ENCODE results near the gene RESP18. TPM values are rescaled to one million over a fixed set of nuclear protein-coding genes. Genes with fewer than 3 reads are reported as not detected.

Gene RESP18
- total RNA-seq, 1 experiment from 2014 or later = not detected

- TF ChIP-seq TCF7L2 (IDR thresholded peaks at IDR 0.05; ENCODE audit: borderline replicate concordance, extremely low read depth, insufficient read depth, insufficient read length) = no peak
Measured at GRCh38 chr2:219306047-219306446, 26.5 kb downstream of the RESP18 start (continued).

DNA sequence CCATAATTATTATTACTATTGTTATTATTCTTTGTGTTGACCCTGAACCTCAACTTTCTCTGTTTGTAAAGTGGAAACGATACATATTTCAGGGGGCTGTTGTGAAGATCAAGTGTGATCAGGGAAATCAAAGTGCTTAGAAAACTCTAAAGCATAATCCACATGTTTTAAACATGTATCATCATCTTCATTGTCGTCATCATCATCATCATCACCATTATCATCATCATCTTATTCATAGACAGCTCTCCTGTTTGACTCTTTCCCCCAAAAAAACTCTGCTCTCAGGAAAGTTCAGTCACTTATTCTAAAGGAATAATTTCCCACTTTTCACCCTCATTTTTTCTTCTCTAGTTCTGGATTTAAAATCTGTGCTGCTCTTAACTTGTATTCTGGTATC lies 28.3 kb downstream of the RESP18 start:
- peaks cover 68% of the 10 kb centered on the region for H3K27me3 ChIP-seq (ENCODE audit: insufficient read depth, low read length)
- intact Hi-C loops (cut with micrococcal nuclease) = no loop called here
- BruUV-seq (replicated peaks) = no TSS peak

More for the DNA sequence above, 28.3 kb downstream of the RESP18 start:
- no peaks in the 10 kb centered on the region for H3K36me3 ChIP-seq (ENCODE audit: control insufficient read depth in 1 of 2, insufficient read depth in 2 of 2, low read length in 2 of 2)
- no peaks in the 10 kb centered on the region for H3K9me3 ChIP-seq (ENCODE audit: control insufficient read depth in 1 of 2, insufficient read depth in 1 of 2, low read depth in 1 of 2, low read length in 2 of 2)
- ChIA-PET POLR2A (no interaction called here), CTCF (no interaction called here), RAD21 (ENCODE audit: low non-redundant PET in 1 of 2, low total read pairs in 2 of 2, uncharacterized antibody in 2 of 2, unreplicated experiment in 2 of 2) (no interaction called here)
- no peak overlapping the region for H3K27ac ChIP-seq (ENCODE audit: low read depth, low read length)
- no peaks in the 10 kb centered on the region for H3K79me2 ChIP-seq (ENCODE audit: insufficient read depth, low read length)
- TF ChIP-seq REST (IDR thresholded peaks at IDR 0.05; ENCODE audit: low read depth) = no peak
- no peak for TF ChIP-seq ZFX (IDR thresholded peaks at IDR 0.05)
- no peak for TF ChIP-seq RAD21 (IDR thresholded peaks at IDR 0.05; ENCODE audit: low read depth)
- TF ChIP-seq, protein P1, sequence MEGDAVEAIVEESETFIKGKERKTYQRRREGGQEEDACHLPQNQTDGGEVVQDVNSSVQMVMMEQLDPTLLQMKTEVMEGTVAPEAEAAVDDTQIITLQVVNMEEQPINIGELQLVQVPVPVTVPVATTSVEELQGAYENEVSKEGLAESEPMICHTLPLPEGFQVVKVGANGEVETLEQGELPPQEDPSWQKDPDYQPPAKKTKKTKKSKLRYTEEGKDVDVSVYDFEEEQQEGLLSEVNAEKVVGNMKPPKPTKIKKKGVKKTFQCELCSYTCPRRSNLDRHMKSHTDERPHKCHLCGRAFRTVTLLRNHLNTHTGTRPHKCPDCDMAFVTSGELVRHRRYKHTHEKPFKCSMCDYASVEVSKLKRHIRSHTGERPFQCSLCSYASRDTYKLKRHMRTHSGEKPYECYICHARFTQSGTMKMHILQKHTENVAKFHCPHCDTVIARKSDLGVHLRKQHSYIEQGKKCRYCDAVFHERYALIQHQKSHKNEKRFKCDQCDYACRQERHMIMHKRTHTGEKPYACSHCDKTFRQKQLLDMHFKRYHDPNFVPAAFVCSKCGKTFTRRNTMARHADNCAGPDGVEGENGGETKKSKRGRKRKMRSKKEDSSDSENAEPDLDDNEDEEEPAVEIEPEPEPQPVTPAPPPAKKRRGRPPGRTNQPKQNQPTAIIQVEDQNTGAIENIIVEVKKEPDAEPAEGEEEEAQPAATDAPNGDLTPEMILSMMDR (IDR thresholded peaks at IDR 0.05 in 2 of 3, conservative IDR thresholded peaks at IDR 0.05 in 1 of 3; ENCODE audit: borderline replicate concordance in 1 of 3, insufficient read depth in 1 of 3, low read depth in 2 of 3, low read length in 2 of 3) = no peak
- TF ChIP-seq EZH2 (IDR thresholded peaks at IDR 0.05) = no peak
- TF ChIP-seq, protein P2, sequence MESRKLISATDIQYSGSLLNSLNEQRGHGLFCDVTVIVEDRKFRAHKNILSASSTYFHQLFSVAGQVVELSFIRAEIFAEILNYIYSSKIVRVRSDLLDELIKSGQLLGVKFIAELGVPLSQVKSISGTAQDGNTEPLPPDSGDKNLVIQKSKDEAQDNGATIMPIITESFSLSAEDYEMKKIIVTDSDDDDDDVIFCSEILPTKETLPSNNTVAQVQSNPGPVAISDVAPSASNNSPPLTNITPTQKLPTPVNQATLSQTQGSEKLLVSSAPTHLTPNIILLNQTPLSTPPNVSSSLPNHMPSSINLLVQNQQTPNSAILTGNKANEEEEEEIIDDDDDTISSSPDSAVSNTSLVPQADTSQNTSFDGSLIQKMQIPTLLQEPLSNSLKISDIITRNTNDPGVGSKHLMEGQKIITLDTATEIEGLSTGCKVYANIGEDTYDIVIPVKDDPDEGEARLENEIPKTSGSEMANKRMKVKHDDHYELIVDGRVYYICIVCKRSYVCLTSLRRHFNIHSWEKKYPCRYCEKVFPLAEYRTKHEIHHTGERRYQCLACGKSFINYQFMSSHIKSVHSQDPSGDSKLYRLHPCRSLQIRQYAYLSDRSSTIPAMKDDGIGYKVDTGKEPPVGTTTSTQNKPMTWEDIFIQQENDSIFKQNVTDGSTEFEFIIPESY (IDR thresholded peaks at IDR 0.05; ENCODE audit: extremely low read depth, insufficient replicate concordance, low read length) = no peak
- no peak for TF ChIP-seq POLR2AphosphoS5 (IDR thresholded peaks at IDR 0.05; ENCODE audit: low read depth, low read length)
- TF ChIP-seq CEBPB (IDR thresholded peaks at IDR 0.05; ENCODE audit: low read depth) = no peak
- no peak for TF ChIP-seq YY1 (IDR thresholded peaks at IDR 0.05; ENCODE audit: extremely low read depth, insufficient replicate concordance, low read depth, low read length)
- no peak for TF ChIP-seq EGR1 (IDR thresholded peaks at IDR 0.05; ENCODE audit: low read depth)
- no peak for TF ChIP-seq MAX (IDR thresholded peaks at IDR 0.05)
- no peak for TF ChIP-seq TCF7L2 (IDR thresholded peaks at IDR 0.05; ENCODE audit: borderline replicate concordance, extremely low read depth, insufficient read depth, insufficient read length)
- no peak for TF ChIP-seq ZNF274 (IDR thresholded peaks at IDR 0.05; ENCODE audit: low read depth, low read length)
- TF ChIP-seq EZH2phosphoT487 (IDR thresholded peaks at IDR 0.05; ENCODE audit: borderline replicate concordance) = no peak
- no peak for TF ChIP-seq SRF (IDR thresholded peaks at IDR 0.05; ENCODE audit: low read depth)
- no peak overlapping the region for H3K4me2 ChIP-seq (ENCODE audit: low read length)
- no peak overlapping the region for H3K4me3 ChIP-seq (replicated peaks in 1 of 2; ENCODE audit: low read depth in 1 of 2, low read length in 2 of 2)
- no peak overlapping the region for H3K9ac ChIP-seq (ENCODE audit: low read length)
- ATAC-seq (no peak), DNase-seq (ENCODE audit: low read depth, low spot score) (no peak)
- H4K20me1 ChIP-seq (ENCODE audit: insufficient read depth) = no peaks in the 10 kb centered on the region
- H2AFZ ChIP-seq (ENCODE audit: low read depth, low read length, poor library complexity, severe bottlenecking) = no peak overlapping the region
- H3K9me2 ChIP-seq (ENCODE audit: insufficient read depth) = no peaks in the 10 kb centered on the region
- H3K4me1 ChIP-seq (ENCODE audit: control insufficient read depth in 1 of 2, insufficient read depth in 2 of 2, low read length in 2 of 2) = peaks cover 0 to 12% of the 10 kb centered on the region in 2 experiments; a peak in 2 of 4 replicates
